H1 (cell line): ENCODE measurements around the gene HTR5A. TPM values are rescaled to one million over a fixed set of nuclear protein-coding genes. Genes with fewer than 3 reads are reported as not detected.

ENCODE experiments used
- CTCF ChIA-PET: fragments of 300-600 bp; sonication (Branson Sonifier 250); formaldehyde crosslinking; loops from one replicate; lab custom pipeline; 2021; ENCODE audit not compliant: partially characterized antibody; lab: Charles Lee
- POLR2A ChIA-PET: fragments of 300-600 bp; sonication (Branson Sonifier 250); formaldehyde crosslinking; loops from one replicate; lab custom pipeline; 2021; ENCODE audit warnings: inconsistent platforms; ENCODE audit not compliant: partially characterized antibody; lab: Charles Lee
- DNase-seq, 2 experiments: peaks; one replicate each; pipeline versions ENCODE4 v3.0.0 to v3.0.0-alpha.2; 2010 to 2022; ENCODE audit warnings: low spot score in 2 of 2, low read depth in 1 of 2, mixed read lengths in 1 of 2
- FAIRE-seq: peaks from 2 replicates; lab custom pipeline; 2011; peaks lifted over from hg19 to GRCh38; lab: Jason Lieb, UNC
- H2AFZ ChIP-seq: 2 replicates; pipeline ENCODE4 v1.8.1; 2012; ENCODE audit warnings: low read length, inconsistent platforms
- H2AK5ac ChIP-seq: 2 replicates; pipeline ENCODE4 v1.6.1; 2013; ENCODE audit warnings: low read depth, low read length
- H2BK120ac ChIP-seq: replicated peaks from 2 replicates; pipeline ENCODE3; 2013; ENCODE audit warnings: low read depth, low read length, inconsistent platforms
- H2BK12ac ChIP-seq: 2 replicates; pipeline ENCODE4 v1.6.1; 2013; ENCODE audit warnings: low read depth, low read length
- H2BK15ac ChIP-seq: 2 replicates; pipeline ENCODE4 v1.6.1; 2013; ENCODE audit warnings: low read length
- H2BK20ac ChIP-seq: 2 replicates; pipeline ENCODE4 v1.6.1; 2013; ENCODE audit warnings: low read length
- H2BK5ac ChIP-seq: 2 replicates; pipeline ENCODE4 v1.6.1; 2013; ENCODE audit warnings: low read depth, low read length
- H3K14ac ChIP-seq: 2 replicates; pipeline ENCODE4 v1.6.1; 2013; ENCODE audit warnings: inconsistent platforms; ENCODE audit not compliant: insufficient read length
- H3K18ac ChIP-seq: 2 replicates; pipeline ENCODE4 v1.6.1; 2013; ENCODE audit warnings: low read length; ENCODE audit errors: extremely low read depth
- H3K23ac ChIP-seq: 2 replicates; pipeline ENCODE4 v1.6.1; 2013; ENCODE audit warnings: inconsistent platforms; ENCODE audit not compliant: insufficient read length
- H3K23me2 ChIP-seq: 2 replicates; pipeline ENCODE4 v1.6.1; 2013; ENCODE audit warnings: low read depth, low read length
- H3K27ac ChIP-seq: 2 replicates; pipeline ENCODE4 v1.6.1; 2011; ENCODE audit warnings: low read depth, low read length, inconsistent platforms
- H3K27me3 ChIP-seq, 4 experiments: replicated peaks in 1 of 4; 1 replicate in 1 of 4; 2 replicates in 3 of 4; pipeline versions ENCODE4 v1.6.1 to v1.8.1; 2011 to 2013; ENCODE audit warnings: low read length in 3 of 4, mild to moderate bottlenecking in 3 of 4, inconsistent platforms in 2 of 4, mixed read lengths in 2 of 4, moderate library complexity in 1 of 4; ENCODE audit not compliant: control insufficient read depth in 3 of 4, insufficient read depth in 3 of 4; ENCODE audit errors: extremely low read depth in 1 of 4
- H3K36me3 ChIP-seq, 4 experiments: 2 replicates each; pipeline versions ENCODE4 v1.6.1 to v1.8.1; 2011 to 2013; ENCODE audit warnings: mild to moderate bottlenecking in 4 of 4, low read length in 3 of 4, moderate library complexity in 2 of 4, control low read depth in 1 of 4, inconsistent platforms in 1 of 4; ENCODE audit not compliant: insufficient read depth in 4 of 4, control insufficient read depth in 2 of 4
- H3K4ac ChIP-seq: replicated peaks from 2 replicates; pipeline ENCODE3; 2013; ENCODE audit warnings: low read length, low read depth, mixed read lengths, inconsistent platforms; ENCODE audit not compliant: insufficient read length
- H3K4me1 ChIP-seq, 4 experiments: replicated peaks in 1 of 4; 1 replicate in 1 of 4; 2 replicates in 3 of 4; pipeline versions ENCODE4 v1.6.1 to v1.8.1; 2011 to 2013; ENCODE audit warnings: low read length in 3 of 4, inconsistent platforms in 2 of 4, mixed read lengths in 1 of 4; ENCODE audit not compliant: insufficient read depth in 4 of 4, control insufficient read depth in 3 of 4
- H3K4me2 ChIP-seq, 2 experiments: 2 replicates each; pipeline versions ENCODE4 v1.6.1 to v1.8.1; 2011 to 2013; ENCODE audit warnings: low read depth in 2 of 2, low read length in 2 of 2, control low read depth in 1 of 2, inconsistent platforms in 1 of 2, mild to moderate bottlenecking in 1 of 2; ENCODE audit not compliant: insufficient read depth in 1 of 2
- H3K4me3 ChIP-seq, 4 experiments: fragments of 200-600, 300-600 bp in 1 of 4; sonication (generic), shearing (Covaris generic), sonication (Bioruptor Twin) in 1 of 4; 2 replicates each; pipeline versions ENCODE4 v1.5.1 to v1.8.1; 2011 to 2016; ENCODE audit warnings: low read length in 4 of 4, low read depth in 3 of 4, control low read depth in 2 of 4, inconsistent platforms in 2 of 4, mild to moderate bottlenecking in 2 of 4, mixed read lengths in 1 of 4, moderate library complexity in 1 of 4; ENCODE audit not compliant: insufficient read depth in 2 of 4; ENCODE audit errors: extremely low read depth in 1 of 4
- H3K56ac ChIP-seq: replicated peaks from 2 replicates; pipeline ENCODE3; 2013; ENCODE audit warnings: low read depth, mild to moderate bottlenecking, mixed read lengths, low read length, inconsistent platforms; ENCODE audit not compliant: insufficient read length
- H3K79me1 ChIP-seq: 2 replicates; pipeline ENCODE4 v1.6.1; 2013; ENCODE audit warnings: low read depth, low read length, control low read depth
- H3K79me2 ChIP-seq, 2 experiments: 2 replicates each; pipeline versions ENCODE4 v1.6.1 to v1.8.1; 2012 to 2013; ENCODE audit warnings: low read length in 2 of 2, mild to moderate bottlenecking in 2 of 2, inconsistent platforms in 1 of 2; ENCODE audit not compliant: insufficient read depth in 2 of 2, control insufficient read depth in 1 of 2
- H3K9ac ChIP-seq, 4 experiments: replicated peaks in 1 of 4; 1 replicate in 1 of 4; 2 replicates in 3 of 4; pipeline versions ENCODE4 v1.6.1 to v1.8.1; 2011 to 2013; ENCODE audit warnings: low read depth in 3 of 4, low read length in 3 of 4, control low read depth in 2 of 4, mild to moderate bottlenecking in 2 of 4, moderate library complexity in 2 of 4, inconsistent platforms in 1 of 4; ENCODE audit errors: extremely low read depth in 1 of 4
- H3K9me3 ChIP-seq, 2 experiments: 2 replicates each; pipeline versions ENCODE4 v1.6.1 to v1.8.1; 2012 to 2013; ENCODE audit warnings: mild to moderate bottlenecking in 2 of 2, moderate library complexity in 2 of 2, control low read depth in 1 of 2, inconsistent platforms in 1 of 2, low read depth in 1 of 2, low read length in 1 of 2, mixed read lengths in 1 of 2; ENCODE audit not compliant: insufficient read depth in 2 of 2
- H4K20me1 ChIP-seq, 2 experiments: replicated peaks in 1 of 2; 2 replicates each; pipeline versions ENCODE3 to v1.8.1; 2011 to 2013; ENCODE audit warnings: inconsistent platforms in 2 of 2, low read length in 2 of 2, mild to moderate bottlenecking in 1 of 2; ENCODE audit not compliant: insufficient read depth in 2 of 2, control insufficient read depth in 1 of 2
- H4K5ac ChIP-seq: 2 replicates; pipeline ENCODE4 v1.6.1; 2013; ENCODE audit warnings: low read length, low read depth, mixed read lengths, inconsistent platforms; ENCODE audit not compliant: insufficient read length
- H4K8ac ChIP-seq: 2 replicates; pipeline ENCODE4 v1.8.0; 2013; ENCODE audit warnings: mild to moderate bottlenecking, moderate library complexity, low read length, inconsistent platforms; ENCODE audit not compliant: insufficient read depth; ENCODE audit errors: extremely low read depth
- H4K91ac ChIP-seq: replicated peaks from 2 replicates; pipeline ENCODE3; 2013; ENCODE audit warnings: low read length, mixed read lengths, inconsistent platforms; ENCODE audit not compliant: insufficient read length
- USF2 ChIP-seq: IDR thresholded peaks from 2 replicates; pipeline ENCODE4 v1.6.1; 2011; ENCODE audit warnings: low read length, improper control_type of control experiment
- WGBS, 2 experiments: shearing (Covaris generic) in 1 of 2; methylation state at CpG; one replicate each; pipeline versions ENCODE4 v1.1.6 to v1.1.7; 2013 to 2015; ENCODE audit warnings: low lambda C conversion rate in 2 of 2, mixed read lengths in 2 of 2, inconsistent platforms in 1 of 2, low coverage in 1 of 2, missing lambda C conversion rate in 1 of 2; ENCODE audit not compliant: insufficient replicate concordance in 2 of 2, insufficient coverage in 1 of 2, insufficient read length in 1 of 2; ENCODE audit errors: extremely low coverage in 1 of 2, missing lambda C conversion rate in 1 of 2; 5-methylcytosine and 5-hydroxymethylcytosine counted together
- polyA plus RNA-seq, 7 experiments: library from polyadenylated mRNA; depleted of rRNA in 3 of 7; stranded (reverse) in 5 of 7; unstranded in 2 of 7; fragments of >200 nt in 5 of 7; fragments of 200-250 nt in 2 of 7; gene quantifications; 1 replicate in 5 of 7; 2 replicates in 1 of 7; 4 replicates in 1 of 7; pipeline versions ENCODE4 v1.2.1 to v1.2.3, GENCODE V29; 2011 to 2013; ENCODE audit warnings: missing spikeins in 2 of 7, mixed read lengths in 2 of 7
- total RNA-seq: library from RNA; stranded (reverse); fragmentation: NEBNext Ultra II Directional; extraction: Animal tissue kit (Norgen Biotek cat#: 25700); gene quantifications from 2 replicates; pipeline ENCODE4 v1.2.1, GENCODE V29; 2021

Gene HTR5A
- total and polyA plus RNA-seq, 2 of the 8 experiments (the other 6 are each of a cell fraction or from before 2014, with no cell fraction given) = 0.02 TPM; not detected in 1

DNA sequence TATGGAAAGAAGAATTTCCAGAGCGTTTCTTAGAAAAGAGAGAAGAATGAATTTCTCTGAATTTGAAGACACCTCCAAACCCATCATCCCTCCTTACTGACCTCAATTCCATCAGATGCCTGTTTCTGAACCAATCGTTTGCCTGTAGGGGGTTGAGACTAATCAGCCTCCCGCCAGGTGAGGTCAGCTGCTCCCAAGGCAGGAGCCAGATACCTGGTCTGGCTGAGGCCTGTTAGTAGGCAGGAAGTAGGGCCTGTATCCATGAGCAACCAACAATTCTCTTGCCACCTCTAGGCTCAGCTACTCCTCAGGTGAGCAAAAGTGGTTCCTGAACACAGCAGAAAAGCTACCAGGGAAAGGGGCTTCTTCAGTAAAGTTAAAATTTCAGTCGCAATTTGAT lies 50.3 kb downstream of the HTR5A start:
- no peak overlapping the region for H3K4me2 ChIP-seq
- no peak overlapping the region for H3K23ac ChIP-seq
- H3K79me2 ChIP-seq = no peaks in the 10 kb centered on the region
- no peak overlapping the region for H2BK12ac ChIP-seq
- H2BK20ac ChIP-seq = no peak overlapping the region
- no peak overlapping the region for H2AFZ ChIP-seq
- no peak overlapping the region for H2BK120ac ChIP-seq
- H4K20me1 ChIP-seq = no peaks in the 10 kb centered on the region
- no peak overlapping the region for H3K56ac ChIP-seq
- H3K9ac ChIP-seq = no peak overlapping the region
- H3K4ac ChIP-seq = no peak overlapping the region
- H3K36me3 ChIP-seq = no peaks in the 10 kb centered on the region
- H3K9me3 ChIP-seq = peaks cover 3 to 4% of the 10 kb centered on the region in 2 experiments; a peak in 2 of 4 replicates
- H4K8ac ChIP-seq = no peak overlapping the region
- no peaks in the 10 kb centered on the region for H3K27me3 ChIP-seq
- no peak overlapping the region for H3K27ac ChIP-seq
- H2BK5ac ChIP-seq = no peak overlapping the region; the same call in 1 of the 2 replicates
- H2AK5ac ChIP-seq = no peak overlapping the region
- no peak overlapping the region for H4K5ac ChIP-seq
- FAIRE-seq = no peak
- H3K79me1 ChIP-seq = no peaks in the 10 kb centered on the region
- H3K14ac ChIP-seq = no peak overlapping the region
- H3K23me2 ChIP-seq = no peaks in the 10 kb centered on the region
- H3K4me3 ChIP-seq = no peak overlapping the region
- ChIA-PET CTCF (no interaction called here), POLR2A (interaction anchor here (0.7 kb wide), 1 partner anchor 11 kb away, joined by 3 read pairs; no protein-coding TSS in a partner anchor)
- H3K4me1 ChIP-seq = peaks cover 0 to 3% (median 0%) of the 10 kb centered on the region in 4 experiments; a peak in 1 of 7 replicates
- H4K91ac ChIP-seq = no peak overlapping the region
- DNase-seq = no peak
- no peak overlapping the region for H3K18ac ChIP-seq
- WGBS, 2 experiments = 75% methylated on average over 4 of the region's 4 CpGs; no CpG with 5 or more reads in 1 of the 2 experiments
- H2BK15ac ChIP-seq = no peak overlapping the region
- TF ChIP-seq USF2 = no peak
